Measurements from ENCODE around the gene GMCL1.

GMCL1 gene

GRCh38 chr2:69831354-69831905 lies 2.0 kb downstream of the GMCL1 start:
- no peak for TF ChIP-seq TAF1 (IDR thresholded peaks at IDR 0.05; ENCODE audit: low read depth)
- no peak for TF ChIP-seq RAD21 (IDR thresholded peaks at IDR 0.05; ENCODE audit: low read depth)
- no peak for TF ChIP-seq TEAD4 (IDR thresholded peaks at IDR 0.05)
- no peak for TF ChIP-seq YY1 (IDR thresholded peaks at IDR 0.05; ENCODE audit: low read depth)
- no peak for TF ChIP-seq REST (IDR thresholded peaks at IDR 0.05; ENCODE audit: low read depth)
- TF ChIP-seq MAX (IDR thresholded peaks at IDR 0.05), result no peak
- no peak for TF ChIP-seq EGR1 (IDR thresholded peaks at IDR 0.05)
- no peak for TF ChIP-seq FOXM1 (IDR thresholded peaks at IDR 0.05; ENCODE audit: borderline replicate concordance, low read depth)
- no peak for TF ChIP-seq NFIC (IDR thresholded peaks at IDR 0.05)
- no peak for TF ChIP-seq EP300 (IDR thresholded peaks at IDR 0.05; ENCODE audit: borderline replicate concordance)
- no peak for TF ChIP-seq TCF12 (IDR thresholded peaks at IDR 0.05; ENCODE audit: low read depth)

GRCh38 chr2:69833752-69834151 lies 4.3 kb downstream of the GMCL1 start:
- TF ChIP-seq CEBPB (IDR thresholded peaks at IDR 0.05) (no peak), YY1 (IDR thresholded peaks at IDR 0.05; ENCODE audit: low read depth) (no peak), TAF1 (IDR thresholded peaks at IDR 0.05; ENCODE audit: low read depth) (no peak), MAX (IDR thresholded peaks at IDR 0.05) (no peak), TEAD4 (IDR thresholded peaks at IDR 0.05) (no peak), EP300 (IDR thresholded peaks at IDR 0.05; ENCODE audit: borderline replicate concordance) (no peak), ZBTB7A (IDR thresholded peaks at IDR 0.05; ENCODE audit: low read depth) (no peak), NFIC (IDR thresholded peaks at IDR 0.05) (no peak), EGR1 (IDR thresholded peaks at IDR 0.05) (no peak), RAD21 (IDR thresholded peaks at IDR 0.05; ENCODE audit: low read depth) (no peak), FOXM1 (IDR thresholded peaks at IDR 0.05; ENCODE audit: borderline replicate concordance, low read depth) (no peak), TCF12 (IDR thresholded peaks at IDR 0.05; ENCODE audit: low read depth) (no peak), CREB1 (IDR thresholded peaks at IDR 0.05; ENCODE audit: low read depth) (no peak), USF1 (IDR thresholded peaks at IDR 0.05) (no peak), REST (IDR thresholded peaks at IDR 0.05; ENCODE audit: low read depth) (no peak)

- TF ChIP-seq RAD21 (IDR thresholded peaks at IDR 0.05; ENCODE audit: low read depth), result no peak
- no peak for TF ChIP-seq REST (IDR thresholded peaks at IDR 0.05; ENCODE audit: low read depth)
- TF ChIP-seq TCF12 (IDR thresholded peaks at IDR 0.05; ENCODE audit: low read depth), result no peak
- no peak for TF ChIP-seq MAX (IDR thresholded peaks at IDR 0.05)
- no peak for TF ChIP-seq CREB1 (IDR thresholded peaks at IDR 0.05; ENCODE audit: low read depth)
- TF ChIP-seq USF1 (IDR thresholded peaks at IDR 0.05), result no peak
- TF ChIP-seq YY1 (IDR thresholded peaks at IDR 0.05; ENCODE audit: low read depth), result no peak
- no peak for TF ChIP-seq TAF1 (IDR thresholded peaks at IDR 0.05; ENCODE audit: low read depth)
- TF ChIP-seq NFIC (IDR thresholded peaks at IDR 0.05), result no peak
- no peak for TF ChIP-seq CEBPB (IDR thresholded peaks at IDR 0.05)
Observed at GRCh38 chr2:69835666-69836065, 6.2 kb downstream of the GMCL1 start.

- no peak for TF ChIP-seq FOXM1 (IDR thresholded peaks at IDR 0.05; ENCODE audit: borderline replicate concordance, low read depth)
- no peak for TF ChIP-seq CREB1 (IDR thresholded peaks at IDR 0.05; ENCODE audit: low read depth)
- TF ChIP-seq TAF1 (IDR thresholded peaks at IDR 0.05; ENCODE audit: low read depth), result no peak
- TF ChIP-seq TCF12 (IDR thresholded peaks at IDR 0.05; ENCODE audit: low read depth), result no peak
- no peak for TF ChIP-seq MAX (IDR thresholded peaks at IDR 0.05)
- TF ChIP-seq RAD21 (IDR thresholded peaks at IDR 0.05; ENCODE audit: low read depth), result no peak
- TF ChIP-seq YY1 (IDR thresholded peaks at IDR 0.05; ENCODE audit: low read depth), result no peak
- TF ChIP-seq ZBTB7A (IDR thresholded peaks at IDR 0.05; ENCODE audit: low read depth), result no peak
- no peak for TF ChIP-seq NFIC (IDR thresholded peaks at IDR 0.05)
- TF ChIP-seq EGR1 (IDR thresholded peaks at IDR 0.05), result no peak
- TF ChIP-seq EP300 (IDR thresholded peaks at IDR 0.05; ENCODE audit: borderline replicate concordance), result no peak
- no peak for TF ChIP-seq CEBPB (IDR thresholded peaks at IDR 0.05)
- TF ChIP-seq USF1 (IDR thresholded peaks at IDR 0.05), result no peak
Observed at GRCh38 chr2:69836316-69836715, 6.9 kb downstream of the GMCL1 start.
